ENCODE measurements around the gene NDEL1.

Gene NDEL1

DNA sequence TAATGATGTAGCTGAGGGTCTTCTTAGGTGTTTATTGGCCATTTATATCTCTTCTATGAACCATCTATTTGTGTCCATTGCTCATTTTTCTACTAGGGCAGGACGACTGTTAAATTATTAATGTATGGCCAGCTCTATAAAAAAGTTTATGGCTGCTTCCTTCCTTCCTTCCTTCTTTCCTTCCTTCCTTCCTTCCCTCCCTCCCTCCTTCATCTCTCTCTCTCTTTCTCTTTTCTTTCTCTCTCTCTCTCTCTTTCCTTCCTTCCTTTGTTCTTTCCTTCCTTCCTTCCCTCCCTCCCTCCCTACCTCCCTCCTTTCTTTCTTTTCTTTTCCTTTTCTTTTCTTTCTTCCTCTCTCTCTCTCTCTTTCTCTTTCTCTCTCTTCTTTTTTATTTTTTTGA lies 17.2 kb upstream of the NDEL1 start:
- DNase-seq = no peak

DNA sequence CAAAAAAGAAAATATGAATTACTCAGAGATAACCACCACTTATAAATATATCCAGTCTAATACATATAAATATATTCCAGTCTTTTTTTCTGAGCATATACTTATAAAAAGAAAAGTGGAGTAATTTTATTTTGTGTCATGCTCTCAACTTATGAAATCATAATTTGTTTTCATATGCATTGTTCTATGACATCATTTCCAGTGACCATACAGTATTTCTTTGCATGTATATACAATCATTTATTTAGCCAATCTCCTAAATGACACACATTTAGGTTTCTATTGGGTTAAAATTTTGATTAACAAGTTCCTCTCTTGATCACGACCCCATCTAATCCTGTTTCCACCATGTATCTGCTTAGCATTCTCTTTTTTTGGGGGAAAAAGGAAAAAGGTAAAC lies 16.4 kb upstream of the NDEL1 start:
- DNase-seq = no peak

DNA sequence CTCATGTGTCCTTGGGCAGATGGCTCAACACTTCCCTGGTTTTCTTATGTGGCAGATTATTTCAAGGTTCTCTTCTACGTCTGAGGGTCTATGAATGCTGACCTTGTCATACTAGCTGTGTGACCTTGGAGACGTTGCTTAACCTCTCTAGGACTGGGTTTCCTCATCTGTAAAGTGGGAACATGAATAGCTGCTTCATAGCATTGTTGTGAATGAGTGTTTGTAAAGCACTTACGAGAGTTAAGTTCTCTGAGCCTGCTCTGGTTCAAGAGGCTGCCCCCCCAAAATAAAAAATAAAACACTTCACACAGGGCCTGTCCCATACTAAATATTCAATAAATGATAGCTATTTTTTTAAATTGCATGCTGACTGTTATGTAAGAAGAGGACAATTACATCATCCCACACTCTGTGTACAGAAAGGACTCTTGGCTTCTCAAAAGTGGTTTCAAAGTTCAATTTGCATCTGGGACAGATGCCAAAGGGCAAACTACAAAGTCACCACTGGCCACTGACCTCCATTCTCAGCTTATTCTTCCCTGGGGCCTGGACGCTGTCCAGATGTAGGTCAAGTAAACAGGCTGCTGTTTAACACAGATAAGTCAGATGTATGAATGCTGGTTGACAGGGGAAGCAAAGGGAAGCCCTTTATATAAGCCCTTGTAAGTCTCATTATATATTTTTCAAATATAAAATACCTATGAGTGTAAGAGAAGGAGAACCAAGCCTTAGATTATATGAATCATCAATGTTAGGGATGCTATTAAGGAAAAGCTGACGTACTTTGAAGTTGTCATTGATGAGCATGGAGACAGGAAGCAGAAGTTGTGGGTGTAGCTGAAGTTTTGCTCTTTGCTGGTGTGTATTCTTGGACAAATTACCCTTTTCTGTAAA lies 15.4 kb upstream of the NDEL1 start:
- DNase-seq = peak; percentile 18 to 51

DNA sequence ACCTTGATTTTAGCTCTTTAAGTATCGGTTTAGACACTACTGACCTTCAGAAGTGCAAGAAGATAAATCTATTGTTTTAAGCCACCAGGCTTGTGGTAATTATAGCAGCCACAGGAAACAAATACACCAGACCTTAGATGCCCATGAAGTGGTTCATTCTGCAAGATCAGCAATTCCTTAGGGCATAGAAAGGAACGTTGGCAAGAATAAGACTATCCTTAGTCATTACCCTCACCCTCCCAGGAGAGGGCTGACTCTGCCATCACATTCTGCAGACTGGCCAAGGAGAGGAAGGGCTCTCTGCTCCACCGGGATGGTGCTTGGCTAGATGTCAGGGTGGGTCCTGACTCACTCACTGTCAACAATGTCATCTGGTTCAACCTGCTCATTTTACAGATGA lies 14.1 kb upstream of the NDEL1 start:
- DNase-seq = no peak

DNA sequence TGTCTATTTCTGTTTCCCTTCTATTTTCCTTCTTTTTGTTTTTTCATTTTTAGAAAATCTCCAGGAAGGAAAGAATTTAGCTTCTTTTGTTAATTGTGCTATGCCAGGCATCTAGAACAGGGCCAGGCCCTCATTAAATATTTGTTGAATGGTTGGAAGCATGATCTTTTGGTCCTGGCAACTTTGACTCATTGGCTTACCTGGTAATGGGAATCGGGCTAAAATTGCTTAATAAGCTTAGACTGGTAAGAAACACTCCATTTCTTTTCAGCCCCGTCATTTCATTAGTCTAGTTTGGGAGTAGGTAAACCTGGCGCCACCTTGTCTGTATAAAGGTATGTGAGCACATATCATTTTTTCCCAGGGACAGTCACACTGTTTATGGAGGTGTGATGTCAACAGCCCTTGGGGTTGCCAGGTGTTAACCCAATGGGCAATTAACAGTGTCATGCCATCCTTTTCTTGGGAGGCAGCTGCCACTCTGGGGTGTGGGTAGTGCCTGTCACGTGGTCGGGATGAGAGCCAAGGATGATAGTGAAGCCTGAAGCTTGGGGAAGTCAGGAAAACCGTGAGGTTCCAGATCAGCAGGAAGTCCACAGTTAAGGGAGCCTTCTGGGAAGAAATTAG lies 9.5 kb upstream of the NDEL1 start:
- no peak for DNase-seq

DNA sequence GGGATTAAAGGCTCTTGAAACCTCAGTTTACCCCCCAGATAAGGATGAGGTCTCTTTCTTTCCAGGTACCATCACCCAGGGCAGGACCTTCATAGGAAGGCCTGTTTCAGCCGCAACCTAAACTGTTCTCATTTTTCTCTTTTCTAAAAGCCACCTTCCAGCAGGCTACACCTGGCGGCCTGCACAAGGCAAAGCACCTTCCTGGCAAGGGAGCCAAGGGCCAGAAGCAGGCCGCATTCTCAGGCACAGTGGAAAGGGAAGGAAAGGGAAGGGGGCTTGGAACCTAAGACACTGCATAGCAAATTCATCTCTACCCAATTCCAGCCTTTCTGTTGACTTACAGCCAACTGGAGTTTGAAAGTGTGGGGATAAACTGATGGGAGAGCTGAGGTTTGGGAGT lies 8.9 kb upstream of the NDEL1 start:
- no peak for DNase-seq

DNA sequence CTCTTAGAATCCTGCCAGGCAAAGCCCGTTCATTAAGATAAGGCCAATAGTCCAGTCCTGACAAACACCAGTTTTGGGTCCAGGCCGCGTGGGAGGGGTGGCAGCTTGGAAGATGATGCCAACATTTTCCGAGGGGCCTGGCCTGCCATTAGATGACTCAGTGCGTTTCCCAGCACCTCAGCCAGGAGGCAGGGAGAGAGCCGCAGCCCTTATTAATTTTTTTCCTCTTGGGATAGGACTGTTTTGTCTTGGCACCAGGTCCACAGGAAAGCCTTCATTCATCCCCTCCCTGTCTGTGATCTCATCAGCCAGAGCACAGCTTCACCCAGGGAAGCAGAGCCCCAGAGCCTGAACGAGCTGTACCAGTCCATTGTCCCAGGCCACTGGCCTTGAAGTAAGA lies 4.7 kb upstream of the NDEL1 start:
- DNase-seq = no peak

DNA sequence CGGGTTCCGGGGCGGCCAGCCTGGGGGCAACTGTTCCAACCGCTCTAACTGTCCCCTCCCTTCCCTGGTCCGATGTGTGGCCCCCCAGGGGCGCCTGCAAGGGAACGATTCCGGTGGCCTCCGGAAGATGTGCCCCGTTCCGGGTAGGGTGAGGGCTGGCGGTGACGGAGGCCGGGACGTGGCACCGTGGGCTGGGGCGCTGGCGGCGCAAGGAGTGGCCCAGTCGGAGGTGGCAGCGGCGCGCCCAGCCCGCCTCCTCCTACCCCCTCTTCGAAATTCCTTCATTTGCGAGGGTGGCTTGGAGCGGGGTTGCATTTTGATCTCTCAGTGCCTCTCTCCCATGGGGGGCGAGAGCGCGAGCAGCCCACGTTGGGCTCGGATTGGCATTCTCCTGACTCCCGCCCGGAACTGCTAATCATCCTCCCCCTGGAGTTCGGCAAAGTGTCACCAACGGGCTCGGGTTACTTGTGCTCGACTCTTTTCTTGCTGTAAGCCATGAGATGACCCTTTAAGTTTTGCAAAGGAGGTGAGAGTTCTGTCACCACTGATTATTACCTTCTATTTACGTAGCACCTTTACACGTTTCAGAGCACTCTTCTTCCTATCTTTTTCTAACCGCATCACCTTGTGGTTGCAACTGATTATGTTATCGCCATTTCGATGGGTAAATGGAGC lies 622 bp downstream of the NDEL1 start:
- DNase-seq = peak; percentile 21 to 79

DNA sequence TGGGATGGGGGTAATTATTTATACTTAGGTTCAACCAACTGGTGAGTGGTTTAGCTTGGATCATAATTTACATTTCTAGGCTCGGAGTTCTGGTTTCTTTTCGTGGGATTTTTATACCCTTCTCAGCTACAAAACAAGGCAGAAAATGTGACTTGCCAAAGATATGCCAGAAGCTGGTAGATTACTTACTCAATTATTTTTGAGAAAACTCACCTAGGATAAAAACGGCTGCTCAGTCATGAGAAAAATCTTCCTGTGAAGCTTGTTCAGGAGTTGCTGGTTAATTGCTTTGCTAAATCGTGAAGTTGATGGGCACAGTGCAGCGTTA lies 1.1 kb downstream of the NDEL1 start:
- no peak for DNase-seq

DNA sequence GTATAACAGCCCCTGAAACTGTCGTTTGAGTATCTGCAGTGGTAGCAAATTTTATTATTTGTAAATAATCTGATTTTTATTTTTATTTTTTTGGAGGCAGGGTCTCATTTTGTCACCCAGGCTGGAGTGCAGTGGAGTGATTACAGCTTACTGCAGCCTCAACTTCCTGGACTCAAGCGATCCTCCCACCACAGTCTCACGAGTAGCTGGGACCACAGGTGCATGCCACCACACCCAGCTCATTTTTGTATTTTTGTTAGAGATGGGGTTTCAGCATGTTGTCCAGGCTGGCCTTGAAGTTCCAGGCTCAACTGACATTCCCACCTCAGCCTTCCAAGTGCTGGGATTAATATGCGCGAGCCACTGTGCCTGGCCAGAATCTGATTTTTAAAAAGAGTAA lies 2.8 kb downstream of the NDEL1 start:
- no peak for DNase-seq

DNA sequence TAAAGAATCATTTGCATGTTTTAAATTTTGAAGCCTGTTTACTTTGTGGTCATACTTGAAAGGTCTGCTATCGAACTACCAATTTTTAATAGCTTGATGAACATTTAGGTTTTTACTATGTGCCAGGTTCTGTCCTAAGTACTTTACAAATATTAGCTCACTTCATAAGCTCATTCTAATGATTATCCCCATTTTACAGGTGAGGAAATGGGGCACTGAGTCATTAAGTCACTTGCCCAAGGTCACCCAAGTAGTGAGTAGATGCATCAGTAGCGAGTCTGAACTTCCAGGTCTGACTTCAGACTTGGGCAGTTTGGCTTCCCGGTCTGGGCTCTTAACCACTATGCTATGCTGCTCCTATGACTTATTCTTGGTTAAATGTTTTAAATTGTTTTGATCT lies 4.0 kb downstream of the NDEL1 start:
- no peak for DNase-seq

DNA sequence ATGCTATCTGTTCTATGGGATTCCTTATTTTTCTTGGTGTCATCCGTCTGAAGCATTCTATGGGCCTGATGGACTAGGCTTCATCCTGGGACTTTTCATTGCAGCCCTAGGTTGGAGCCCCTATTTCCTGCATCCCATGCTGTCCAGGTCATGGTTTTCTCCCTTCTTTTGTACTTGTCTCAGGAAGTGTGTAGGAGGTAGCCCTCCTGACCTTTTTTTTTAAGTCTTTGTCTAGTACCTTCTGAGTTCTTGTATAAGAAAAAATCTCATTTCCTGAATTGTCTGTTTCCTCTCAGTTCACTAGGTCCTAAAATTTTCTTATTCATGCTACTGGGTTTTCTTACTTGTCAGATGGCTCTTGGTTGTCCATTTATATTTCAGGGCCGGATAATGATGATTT lies 6.0 kb downstream of the NDEL1 start:
- no peak for DNase-seq

DNA sequence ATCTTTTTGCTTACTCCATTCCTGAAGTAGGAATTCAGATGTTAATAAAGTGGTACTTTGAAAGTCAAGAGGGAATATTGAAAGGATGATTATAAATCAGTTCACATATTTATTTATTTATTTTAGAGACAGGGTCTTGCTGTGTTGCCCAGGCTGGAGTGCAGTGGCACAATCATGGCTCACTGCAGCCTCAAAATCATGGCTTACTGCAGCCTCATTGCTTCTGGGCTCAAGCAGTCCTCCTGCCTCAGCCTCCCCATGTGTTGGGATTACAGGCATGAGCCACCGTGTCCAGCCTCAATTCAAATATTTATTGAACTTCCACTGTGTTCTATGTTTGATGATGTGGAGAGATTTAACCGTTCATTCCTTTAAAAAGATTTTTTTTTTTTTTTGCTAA lies 6.6 kb downstream of the NDEL1 start:
- no peak for DNase-seq

DNA sequence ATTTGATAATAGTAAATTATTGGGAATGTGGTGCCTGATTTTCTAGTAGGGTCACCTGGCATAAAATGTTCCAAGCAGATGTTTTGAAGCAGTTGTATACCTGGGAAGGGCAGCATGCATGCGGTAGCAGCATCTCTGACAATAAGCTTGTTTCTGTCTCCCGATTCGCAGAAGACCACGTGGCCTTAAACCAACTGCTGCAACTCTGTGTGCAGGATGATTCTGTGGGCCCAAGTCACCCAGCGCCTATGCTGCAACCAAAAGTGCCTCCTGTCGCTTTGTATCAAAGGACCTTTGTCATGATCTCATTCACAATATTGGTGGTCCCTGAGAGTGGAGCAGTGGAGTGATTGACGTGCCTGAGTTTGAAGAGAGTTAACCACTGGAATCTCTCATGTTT lies 8.1 kb downstream of the NDEL1 start:
- DNase-seq = no peak

DNA sequence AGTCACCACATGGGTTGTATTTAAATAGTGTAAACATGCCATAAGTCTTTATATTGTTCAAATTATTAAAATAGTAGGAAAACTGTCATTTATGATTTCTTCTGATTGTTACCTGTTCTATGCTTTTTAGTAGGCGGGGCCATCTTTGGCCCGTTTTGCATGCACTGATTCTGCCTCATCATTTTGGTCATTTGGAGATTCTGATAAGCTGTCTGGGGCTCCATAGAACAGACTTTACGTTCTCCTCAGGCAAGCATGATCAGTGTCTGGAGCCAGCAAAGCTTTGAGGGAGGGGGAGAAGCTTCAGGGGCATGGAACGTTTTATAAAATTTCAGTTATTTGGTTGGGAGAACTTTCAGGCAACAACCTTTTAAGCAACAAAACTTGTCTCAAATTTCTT lies 8.8 kb downstream of the NDEL1 start:
- no peak for DNase-seq

DNA sequence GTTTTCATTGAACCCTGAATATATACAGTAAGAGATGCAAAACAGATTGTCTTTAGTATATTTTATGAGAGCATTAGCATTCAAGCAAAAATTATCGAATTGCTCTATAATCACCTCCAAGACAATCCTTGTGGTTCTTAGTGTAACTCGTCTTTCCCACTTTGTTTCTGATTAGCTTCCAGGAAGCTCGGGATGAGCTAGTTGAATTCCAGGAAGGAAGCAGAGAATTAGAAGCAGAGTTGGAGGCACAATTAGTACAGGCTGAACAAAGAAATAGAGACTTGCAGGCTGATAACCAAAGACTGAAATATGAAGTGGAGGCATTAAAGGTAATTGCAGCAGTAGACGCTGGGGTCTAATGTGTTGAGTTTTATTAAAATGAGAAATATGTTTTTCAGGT lies 9.9 kb downstream of the NDEL1 start:
- DNase-seq = no peak

DNA sequence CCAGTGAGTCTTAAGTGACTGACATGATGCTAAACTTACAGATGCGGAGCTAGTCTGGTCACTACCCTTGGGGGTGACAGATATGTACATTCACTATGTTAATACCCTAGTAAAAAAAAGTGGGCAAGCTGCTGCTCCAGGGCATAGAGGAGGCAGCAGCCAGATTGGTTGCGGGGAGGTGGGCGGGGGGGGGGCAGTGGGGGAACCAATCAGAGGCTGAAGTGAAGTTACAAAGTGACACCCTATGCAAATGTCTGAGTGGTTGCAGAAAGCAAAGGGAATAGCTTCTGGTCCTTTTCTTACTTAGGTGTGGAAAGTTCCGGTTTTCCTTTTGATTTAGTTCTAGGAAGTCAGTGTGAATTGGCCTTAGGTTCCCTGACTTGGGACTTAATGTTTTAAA lies 12.1 kb downstream of the NDEL1 start:
- DNase-seq = no peak

DNA sequence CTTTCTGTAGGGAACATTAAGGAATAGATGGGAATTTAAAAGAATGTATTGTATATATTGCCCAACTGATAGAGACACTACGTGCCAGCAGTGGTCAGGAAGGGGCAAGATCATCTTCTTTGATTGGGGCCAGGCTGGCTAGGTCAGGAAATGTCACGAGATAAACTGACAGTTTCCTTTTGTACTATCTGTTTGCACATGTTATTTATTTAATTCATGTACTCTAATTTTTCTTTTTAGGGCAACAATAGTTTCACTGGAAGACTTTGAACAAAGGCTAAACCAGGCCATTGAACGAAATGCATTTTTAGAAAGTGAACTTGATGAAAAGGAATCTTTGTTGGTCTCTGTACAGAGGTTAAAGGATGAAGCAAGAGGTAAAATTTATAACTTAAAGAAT lies 12.6 kb downstream of the NDEL1 start:
- DNase-seq = no peak

DNA sequence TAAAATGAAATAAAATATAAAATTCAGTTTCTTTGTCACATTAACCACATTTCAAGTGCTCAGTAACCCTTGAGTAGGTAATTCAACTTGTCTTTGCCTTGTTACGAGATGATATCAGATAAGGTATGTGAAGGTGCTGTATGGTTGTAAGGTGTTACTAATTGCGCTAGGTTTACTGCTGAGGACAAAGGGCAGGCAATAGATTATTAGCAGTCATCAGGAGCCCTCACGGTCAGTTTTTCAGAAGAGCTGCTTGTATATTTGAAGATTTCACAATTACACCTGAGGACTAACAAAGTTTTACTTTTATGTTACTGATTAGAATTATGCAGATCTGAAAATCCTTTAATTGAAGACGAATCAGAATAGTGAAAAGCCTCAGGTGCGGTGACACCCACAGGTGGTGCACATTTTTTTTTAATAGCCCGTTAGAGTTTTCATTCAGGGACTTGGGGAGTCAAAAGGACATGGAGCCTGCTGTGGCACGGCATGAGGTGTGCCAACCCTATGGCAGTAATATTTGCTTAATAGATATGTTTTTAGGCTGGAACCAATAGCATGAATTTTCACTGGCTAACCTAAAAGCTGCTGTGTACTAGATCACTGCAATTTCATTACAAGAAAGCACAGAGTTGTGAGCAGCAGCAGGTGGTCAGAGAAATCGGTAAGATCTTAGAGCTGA lies 16.4 kb downstream of the NDEL1 start:
- DNase-seq = no peak

DNA sequence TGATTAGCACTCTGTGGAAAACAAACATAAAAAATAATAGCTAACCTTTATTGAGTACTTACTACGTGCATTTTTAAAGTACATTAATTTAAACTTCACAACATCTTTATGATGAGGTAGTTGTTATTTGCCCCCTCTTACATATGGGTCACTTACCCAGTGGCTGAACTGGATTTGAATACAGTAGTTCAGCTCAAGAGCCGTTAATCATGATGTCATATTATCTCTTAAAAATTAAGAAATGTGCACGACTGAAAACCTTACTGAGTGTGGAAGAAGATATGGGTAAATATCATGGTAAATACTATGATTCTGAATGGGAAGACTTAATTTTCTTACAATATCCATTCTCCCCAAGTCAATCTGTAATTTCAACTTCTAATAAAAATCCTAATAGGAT lies 17.6 kb downstream of the NDEL1 start:
- DNase-seq = no peak

DNA sequence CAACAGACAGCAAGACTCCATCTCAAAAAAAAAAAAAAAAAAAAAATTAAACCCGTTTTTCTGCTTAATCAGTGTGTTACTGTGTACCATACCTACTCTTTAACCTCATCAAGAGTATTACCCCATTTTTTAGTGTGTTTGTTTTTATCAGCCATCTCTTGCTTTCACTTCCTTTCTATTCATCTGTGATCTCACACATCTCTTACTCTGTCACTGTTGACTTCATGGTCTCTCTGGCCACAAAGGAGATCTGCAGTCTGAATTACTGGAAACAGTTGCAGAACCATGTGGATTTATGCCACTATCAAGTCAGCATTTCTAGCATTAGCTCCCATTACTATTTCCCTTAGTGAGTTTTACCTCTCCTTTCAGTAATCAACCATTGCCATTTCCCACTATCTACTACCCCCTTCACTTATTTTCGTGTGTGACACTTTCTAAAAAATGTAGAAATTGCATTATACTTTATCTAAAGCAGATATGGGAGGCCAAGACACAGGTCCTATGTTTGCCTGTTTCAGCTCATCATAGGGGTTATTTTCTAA lies 20.1 kb downstream of the NDEL1 start:
- DNase-seq = no peak

DNA sequence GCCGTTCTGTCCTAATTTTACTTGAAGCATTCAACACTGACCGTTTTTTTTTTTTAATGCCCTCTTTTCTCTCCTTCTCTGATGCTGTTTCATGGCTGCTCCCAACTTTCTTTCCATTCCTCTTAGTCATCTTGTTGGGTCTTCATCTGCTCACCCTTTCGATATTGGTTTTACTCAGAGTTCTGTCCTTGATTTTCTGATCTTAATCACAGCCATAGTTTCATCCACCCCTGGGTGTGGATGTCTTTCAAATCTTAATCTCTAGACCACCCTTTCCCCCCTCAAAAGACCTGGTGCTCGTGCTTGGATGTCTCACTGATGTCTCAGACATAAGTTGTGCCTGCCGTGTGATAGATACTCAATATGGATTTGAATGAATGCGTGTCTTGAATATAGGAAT lies 22.4 kb downstream of the NDEL1 start:
- DNase-seq = no peak

DNA sequence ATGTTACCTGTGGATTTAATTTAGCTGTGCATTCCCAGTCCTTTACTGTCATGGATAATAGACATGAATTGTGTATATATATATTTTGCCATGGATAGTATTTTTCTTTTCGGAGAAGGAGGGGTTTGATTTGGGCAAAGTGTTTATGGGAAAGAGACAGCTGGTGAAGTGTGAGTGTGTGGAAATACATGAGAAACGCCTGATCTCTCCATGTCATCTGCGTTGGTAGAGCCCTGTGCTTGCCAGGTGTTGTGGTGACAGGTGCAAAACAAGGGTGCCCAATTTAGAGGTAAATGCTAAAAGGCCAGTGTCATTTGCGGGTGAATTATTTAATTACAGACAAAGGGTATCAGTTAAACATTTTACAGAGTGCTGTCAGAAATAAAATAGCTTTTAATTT lies 23.4 kb downstream of the NDEL1 start:
- DNase-seq = no peak

DNA sequence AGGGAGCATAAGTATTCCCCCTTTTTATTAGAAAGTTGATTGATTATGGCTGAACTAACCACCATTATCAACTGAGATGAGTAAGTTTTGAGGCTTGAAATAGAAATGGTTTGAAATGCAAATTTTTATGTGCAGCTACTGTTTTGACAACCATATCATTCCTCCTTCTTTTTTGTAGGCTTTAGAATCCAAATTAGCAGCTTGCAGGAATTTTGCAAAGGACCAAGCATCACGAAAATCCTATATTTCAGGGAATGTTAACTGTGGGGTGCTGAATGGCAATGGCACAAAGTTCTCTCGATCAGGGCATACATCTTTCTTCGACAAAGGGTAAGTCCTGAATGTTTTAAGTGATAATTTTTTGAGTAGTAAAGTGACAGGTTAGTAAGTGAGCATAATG lies 24.1 kb downstream of the NDEL1 start:
- DNase-seq = no peak
